Mucosa of descending colon (tissue), 3 donors: Measurements from ENCODE around the gene NUP42. TPM values are rescaled to one million over a fixed set of nuclear protein-coding genes. Genes with fewer than 3 reads are reported as not detected.

Source experiments
- ATAC-seq: fragments of 200-7000 bp; cut with Tn5 transposase; one replicate; pipeline ENCODE4 v1.9.1; 2020; ENCODE audit warnings: mild to moderate bottlenecking, moderate library complexity
- DNase-seq, 3 donors: peaks; one replicate each; pipeline ENCODE4 v3.0.0-alpha.2; 2020
- H3K36me3 ChIP-seq: fragments of 200-600 bp; one replicate; pipeline ENCODE4 v1.8.0; 2021; ENCODE audit warnings: low read depth, mild to moderate bottlenecking
- H3K4me1 ChIP-seq: fragments of 200-600 bp; one replicate; pipeline ENCODE4 v1.8.0; 2021; ENCODE audit warnings: low read depth, mild to moderate bottlenecking
- H3K4me3 ChIP-seq: fragments of 200-600 bp; one replicate; pipeline ENCODE4 v1.8.0; 2021; ENCODE audit warnings: mild to moderate bottlenecking
- H3K9me3 ChIP-seq: fragments of 200-600 bp; one replicate; pipeline ENCODE4 v1.8.0; 2021; ENCODE audit warnings: mild to moderate bottlenecking
- CTCF ChIP-seq: fragments of 200-600 bp; IDR thresholded peaks from one replicate; pipeline ENCODE4 v1.8.0; 2022; ENCODE audit warnings: antibody characterized with exemption, mild to moderate bottlenecking
- intact Hi-C, 2 donors: fragments of 100-400 bp; cut with DNase I in 1 of 2; cut with micrococcal nuclease in 1 of 2; formaldehyde crosslinking; loops; one replicate each; pipeline versions ENCODE4 v1.11.0 to v1.11.1; 2022; cut with DNase I, micrococcal nuclease
- total RNA-seq, 3 donors: library from RNA; stranded (reverse); fragmentation: NEBNext Ultra II Directional in 2 of 3; extraction: Animal tissue kit (Norgen Biotek cat#: 25700) in 2 of 3; gene quantifications; one replicate each; pipeline versions ENCODE4 v1.2.1 to v1.2.4, GENCODE V29; 2021 to 2023
- donor health status: DM: no; HTN: no; CAD: no; lungs with moderate emphysema.
- donor health status: DM: no; HTN: no; CAD: no.
- donor health status: DM: no; HTN: yes; CAD: no.

Gene NUP42
- total RNA-seq, 3 donors from 2014 or later, result 26.6 to 34.1 (median 27.6) TPM

- no peak overlapping the region for H3K4me3 ChIP-seq
- DNase-seq (no peak), ATAC-seq (no peak)
- no peaks in the 10 kb centered on the region for H3K36me3 ChIP-seq
- H3K4me1 ChIP-seq, result no peaks in the 10 kb centered on the region
- H3K9me3 ChIP-seq, result no peaks in the 10 kb centered on the region
- intact Hi-C loops, result no loop called here
- no peak for TF ChIP-seq CTCF
These were observed 45.1 kb downstream of the NUP42 start for GRCh38 chr7:23226844-23227450.

DNA sequence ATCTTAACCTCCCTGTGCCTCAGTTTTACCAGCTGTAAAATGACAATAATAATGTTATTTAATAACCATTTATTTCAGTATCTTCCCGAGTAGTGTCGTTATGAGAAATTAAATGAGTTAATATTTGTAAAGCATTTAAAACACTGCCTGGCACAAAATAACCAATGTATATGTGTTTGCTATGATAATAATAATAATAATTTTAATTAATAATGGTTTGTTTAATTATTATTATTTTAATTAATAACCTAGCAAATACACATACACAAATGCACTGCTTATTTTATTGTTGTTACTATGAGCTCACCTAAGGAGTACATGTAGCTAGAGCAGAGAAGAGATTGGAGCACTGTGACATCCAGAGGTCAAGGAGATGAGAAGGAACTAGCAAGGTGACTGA is 46.6 kb downstream of the NUP42 start:
- H3K36me3 ChIP-seq, result no peaks in the 10 kb centered on the region
- intact Hi-C loops, result no loop called here
- ATAC-seq (no peak), DNase-seq (no peak)
- H3K4me1 ChIP-seq, result no peaks in the 10 kb centered on the region
- TF ChIP-seq CTCF, result no peak
- H3K4me3 ChIP-seq, result no peak overlapping the region
- H3K9me3 ChIP-seq, result no peaks in the 10 kb centered on the region

- no peak for TF ChIP-seq CTCF
- no peaks in the 10 kb centered on the region for H3K9me3 ChIP-seq
- no peak for DNase-seq
- intact Hi-C loops, result no loop called here
- no peak overlapping the region for H3K4me3 ChIP-seq
- no peaks in the 10 kb centered on the region for H3K4me1 ChIP-seq
- no peak for ATAC-seq
- H3K36me3 ChIP-seq, result no peaks in the 10 kb centered on the region
These were observed 48.8 kb downstream of the NUP42 start for GRCh38 chr7:23230641-23231101.

DNA sequence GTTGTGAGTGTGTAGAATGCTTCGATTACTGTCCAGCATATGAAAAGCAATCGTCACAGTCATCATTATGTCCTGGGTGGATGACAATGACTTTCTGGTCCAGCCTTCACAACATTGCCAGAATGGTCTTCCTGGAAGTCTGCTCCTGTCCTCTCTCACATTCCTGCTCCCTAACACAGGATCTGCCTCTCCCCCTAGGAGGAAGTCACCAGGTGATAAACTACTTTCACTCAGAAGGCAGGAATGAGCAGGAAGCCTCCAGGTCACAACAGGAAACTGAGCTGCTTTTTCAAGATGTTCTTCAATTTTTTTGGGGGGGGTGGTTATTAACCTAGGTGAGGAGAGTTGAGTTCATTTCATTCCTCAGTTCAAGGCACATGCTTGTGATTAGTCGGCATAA is 51.1 kb downstream of the NUP42 start:
- no peaks in the 10 kb centered on the region for H3K4me1 ChIP-seq
- H3K9me3 ChIP-seq, result no peaks in the 10 kb centered on the region
- H3K4me3 ChIP-seq, result no peak overlapping the region
- no peak for TF ChIP-seq CTCF
- intact Hi-C loops, result no loop called here
- DNase-seq (no peak), ATAC-seq (no peak)
- H3K36me3 ChIP-seq, result no peaks in the 10 kb centered on the region

GRCh38 chr7:23234569-23235296 is 52.9 kb downstream of the NUP42 start:
- no peaks in the 10 kb centered on the region for H3K9me3 ChIP-seq
- no peaks in the 10 kb centered on the region for H3K36me3 ChIP-seq
- ATAC-seq (peak; percentile 41), DNase-seq (no peak)
- no peak for TF ChIP-seq CTCF
- no peaks in the 10 kb centered on the region for H3K4me1 ChIP-seq
- H3K4me3 ChIP-seq, result no peak overlapping the region
- intact Hi-C loops, result no loop called here
